CD4-positive, alpha-beta T cell treated with Interleukin-6 for 4 hours (primary cell): ENCODE measurements around the gene TREH.

ENCODE experiments used
- DNase-seq: peaks from one replicate; pipeline ENCODE4 v3.0.0-alpha.2; 2020; ENCODE audit warnings: mixed read lengths

TREH gene

DNA sequence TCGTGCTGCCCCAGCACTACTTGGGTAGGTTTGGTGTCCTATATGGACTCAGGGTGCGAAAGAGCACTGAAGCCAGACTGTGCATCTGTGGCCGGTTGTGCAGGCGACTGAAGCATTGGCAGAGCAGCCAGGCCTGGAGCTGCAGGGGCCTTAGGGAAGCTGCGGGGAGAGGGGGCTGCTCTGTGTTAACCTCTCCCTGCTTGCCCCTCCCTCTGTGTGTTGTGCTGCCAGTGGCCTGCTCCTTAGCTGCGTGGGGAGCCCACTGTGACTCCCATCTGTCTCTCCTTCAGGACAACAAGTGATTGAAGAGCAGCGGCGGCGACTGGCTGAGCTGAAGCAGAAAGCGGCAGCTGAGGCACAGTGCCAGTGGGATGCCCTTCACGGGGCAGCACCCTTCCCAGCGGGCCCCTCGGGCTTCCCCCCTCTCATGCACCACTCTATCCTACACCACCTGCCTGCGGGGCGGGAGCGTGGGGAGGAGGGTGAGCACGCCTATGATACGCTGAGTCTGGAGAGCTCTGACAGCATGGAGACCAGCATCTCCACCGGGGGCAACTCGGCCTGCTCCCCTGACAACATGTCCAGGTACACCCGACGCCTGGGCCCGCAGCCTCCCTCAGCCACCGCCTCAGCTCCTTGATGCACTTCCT is 34.3 kb downstream of the TREH start:
- no peak for DNase-seq

DNA sequence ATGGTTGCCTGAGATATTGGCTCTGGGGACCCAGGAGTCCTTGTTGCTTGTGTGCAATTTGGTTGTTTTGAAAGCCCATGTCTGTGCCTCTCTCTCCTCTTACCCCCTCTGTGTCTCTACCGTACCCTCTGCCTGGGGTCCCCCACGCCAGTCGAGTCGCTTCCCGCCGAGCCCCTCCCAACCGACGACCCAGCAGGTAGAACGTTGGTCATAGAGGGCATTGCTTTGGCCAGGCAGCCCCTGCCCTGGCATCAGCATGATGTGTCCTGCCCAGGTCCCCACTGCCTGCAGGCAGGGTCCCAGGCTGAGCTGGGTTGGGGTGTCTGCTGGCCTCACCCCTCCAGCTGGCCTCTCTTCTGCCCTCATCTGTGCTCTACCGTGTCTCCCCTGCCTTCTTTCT is 35.0 kb downstream of the TREH start:
- DNase-seq, result no peak

DNA sequence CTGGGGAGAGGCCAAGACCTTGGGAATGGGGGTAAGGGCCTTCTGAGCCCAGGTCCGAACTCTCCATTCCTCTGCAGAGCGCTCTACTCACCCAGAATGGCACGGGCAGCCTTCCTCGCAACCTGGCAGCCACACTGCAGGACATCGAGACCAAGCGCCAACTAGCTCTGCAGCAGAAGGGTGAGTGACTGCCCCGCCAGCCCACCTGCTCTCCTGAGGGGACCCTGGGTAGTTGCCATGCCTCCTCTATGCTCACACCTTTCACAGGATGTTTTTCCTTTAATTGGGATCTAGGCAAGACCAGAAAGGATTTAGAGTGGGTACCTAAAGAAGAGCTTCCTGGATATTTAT is 35.5 kb downstream of the TREH start:
- DNase-seq, result no peak

DNA sequence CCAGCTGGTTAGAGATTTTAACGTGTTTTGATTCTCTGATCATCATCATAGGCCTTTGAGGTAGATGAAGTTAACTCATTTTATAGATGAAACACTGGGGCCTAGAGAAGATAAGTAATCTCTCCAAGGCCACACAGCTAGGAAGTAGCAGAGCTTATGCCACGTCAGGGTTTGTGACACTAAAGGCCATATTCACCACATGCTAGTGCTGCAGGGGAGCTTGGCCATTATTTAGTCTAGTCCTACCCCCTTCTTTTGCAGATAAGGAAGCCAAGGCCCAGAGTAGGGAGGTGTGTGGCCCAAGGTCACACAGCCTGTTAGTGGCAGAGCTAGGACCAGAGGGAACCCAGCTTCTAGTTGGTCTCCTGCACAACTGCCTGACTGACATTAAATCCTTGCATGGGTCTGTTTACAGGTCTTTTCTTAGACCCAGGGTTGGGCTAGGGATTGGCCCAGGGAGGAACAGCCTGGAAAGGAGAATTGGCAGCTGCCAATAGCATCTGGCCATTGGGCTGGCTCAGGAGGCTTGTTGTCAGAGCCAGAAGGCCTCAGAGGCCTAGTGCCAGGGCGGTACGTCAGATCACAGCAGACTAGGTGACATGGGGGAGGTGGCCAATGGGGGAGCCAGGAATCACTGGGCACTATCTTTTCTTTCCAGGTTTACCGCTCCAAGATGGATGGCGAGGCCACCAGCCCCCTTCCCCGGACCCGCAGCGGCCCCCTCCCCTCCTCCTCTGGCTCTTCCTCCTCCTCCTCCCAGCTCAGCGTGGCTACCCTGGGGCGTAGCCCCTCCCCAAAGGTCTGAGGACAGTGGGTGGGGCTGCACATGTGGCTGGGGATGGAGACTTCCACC is 36.1 kb downstream of the TREH start:
- no peak for DNase-seq

DNA sequence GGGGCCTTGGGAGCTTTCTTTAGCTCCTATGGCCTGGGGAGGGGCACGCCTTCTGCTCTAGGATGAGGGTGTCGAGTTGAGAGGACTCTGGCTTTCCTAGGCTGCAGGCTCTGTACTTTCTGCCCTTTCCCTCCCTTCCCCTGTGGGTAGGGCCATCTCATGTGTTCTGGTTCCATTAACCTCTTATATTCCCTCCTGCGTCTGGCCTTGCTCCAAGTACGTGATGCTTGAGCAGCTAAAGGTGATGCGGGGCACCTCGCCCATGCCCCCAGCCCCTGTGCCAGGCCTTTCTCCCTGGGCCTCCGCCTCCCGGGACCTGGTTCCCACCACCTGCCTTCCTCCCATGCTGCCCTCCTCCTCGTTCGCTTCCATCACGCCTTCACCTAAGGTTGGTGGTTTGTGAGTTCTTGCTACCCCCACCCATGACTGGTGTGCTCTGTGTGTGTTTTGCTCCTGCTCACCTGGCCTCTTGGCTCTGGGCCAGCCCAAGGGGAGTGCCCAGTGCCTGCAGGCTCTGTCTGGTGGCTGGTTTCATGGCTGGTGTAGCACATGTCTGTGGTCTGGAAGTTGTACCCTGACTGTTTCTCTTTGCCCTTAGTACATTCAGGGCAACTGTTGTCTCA is 37.9 kb downstream of the TREH start:
- no peak for DNase-seq

DNA sequence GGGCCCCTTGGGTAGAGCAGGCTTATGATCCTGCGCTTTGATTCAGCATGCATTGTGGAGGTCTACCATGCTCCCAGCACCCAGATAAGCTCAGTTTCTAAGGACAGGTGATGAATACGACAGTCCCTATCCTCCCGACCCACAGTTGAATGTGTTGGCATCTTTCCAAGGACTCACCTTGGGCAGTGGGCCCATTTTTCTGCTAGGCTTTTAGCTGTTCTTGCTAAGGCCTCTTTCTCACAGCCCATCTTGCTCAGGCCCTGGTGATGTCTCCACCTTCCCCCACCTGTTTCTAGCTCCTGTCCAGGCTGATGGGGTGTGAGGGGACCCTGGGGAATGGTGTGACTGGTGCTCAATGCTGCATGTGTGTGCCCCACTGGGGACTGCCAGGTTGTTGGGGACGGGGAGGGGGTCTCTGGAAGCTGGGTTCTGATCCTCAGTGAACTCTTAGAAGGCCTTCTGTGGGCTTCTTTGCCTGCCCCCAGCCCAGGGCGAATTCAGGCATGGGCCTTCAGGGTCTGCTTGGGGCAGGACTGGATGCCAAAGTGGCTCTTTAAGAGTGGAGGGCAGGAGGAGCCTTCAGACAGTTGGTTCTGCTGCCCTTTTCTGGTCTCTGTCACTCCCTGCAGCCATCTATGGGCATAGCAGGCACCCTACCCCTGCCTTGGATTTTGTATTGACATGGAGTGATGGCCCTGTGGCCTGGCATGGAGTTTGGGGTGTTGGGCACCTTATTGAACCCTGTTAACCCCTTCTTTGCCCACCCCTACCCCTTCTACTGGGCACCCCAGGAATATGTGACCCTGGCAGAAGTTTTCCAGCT is 38.9 kb downstream of the TREH start:
- DNase-seq, result no peak

DNA sequence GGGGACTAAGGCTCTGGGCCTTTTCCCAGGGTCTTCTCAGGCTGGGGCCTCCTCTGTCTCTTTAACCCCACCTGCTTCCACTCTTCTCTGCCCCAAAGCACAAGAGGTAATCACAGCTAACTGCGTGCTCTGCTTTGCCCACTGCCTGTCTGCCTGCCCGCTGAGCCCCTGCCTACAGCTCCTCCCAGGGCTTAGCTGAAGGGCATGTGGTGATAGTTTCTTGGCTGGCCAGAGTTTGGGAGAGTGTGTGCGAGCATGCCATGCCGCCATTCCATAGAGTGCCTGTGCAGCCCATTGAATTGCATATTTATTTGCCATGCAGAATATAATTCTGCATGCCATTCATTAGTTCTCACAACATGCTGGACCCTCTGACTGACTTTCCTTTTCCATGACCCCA is 39.6 kb downstream of the TREH start:
- DNase-seq, result no peak

DNA sequence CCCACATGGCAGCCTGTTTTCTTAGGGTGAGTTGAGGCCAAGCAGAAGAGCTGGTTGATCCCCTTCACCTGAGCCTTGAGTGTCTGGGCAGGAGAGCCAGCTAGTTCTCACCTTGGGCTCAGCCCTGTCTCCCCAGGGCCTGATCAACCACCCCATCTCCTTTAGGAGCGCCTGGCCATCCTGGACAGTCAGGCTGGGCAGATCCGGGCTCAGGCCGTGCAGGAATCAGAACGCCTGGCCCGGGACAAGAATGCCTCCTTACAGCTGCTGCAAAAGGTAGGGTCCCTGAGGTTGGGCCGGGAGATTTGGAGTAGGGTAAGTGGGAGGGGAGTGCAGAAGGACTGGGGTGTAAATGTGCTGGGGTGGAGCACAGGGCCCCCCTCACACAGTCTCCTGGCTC is 40.7 kb downstream of the TREH start:
- DNase-seq, result no peak

DNA sequence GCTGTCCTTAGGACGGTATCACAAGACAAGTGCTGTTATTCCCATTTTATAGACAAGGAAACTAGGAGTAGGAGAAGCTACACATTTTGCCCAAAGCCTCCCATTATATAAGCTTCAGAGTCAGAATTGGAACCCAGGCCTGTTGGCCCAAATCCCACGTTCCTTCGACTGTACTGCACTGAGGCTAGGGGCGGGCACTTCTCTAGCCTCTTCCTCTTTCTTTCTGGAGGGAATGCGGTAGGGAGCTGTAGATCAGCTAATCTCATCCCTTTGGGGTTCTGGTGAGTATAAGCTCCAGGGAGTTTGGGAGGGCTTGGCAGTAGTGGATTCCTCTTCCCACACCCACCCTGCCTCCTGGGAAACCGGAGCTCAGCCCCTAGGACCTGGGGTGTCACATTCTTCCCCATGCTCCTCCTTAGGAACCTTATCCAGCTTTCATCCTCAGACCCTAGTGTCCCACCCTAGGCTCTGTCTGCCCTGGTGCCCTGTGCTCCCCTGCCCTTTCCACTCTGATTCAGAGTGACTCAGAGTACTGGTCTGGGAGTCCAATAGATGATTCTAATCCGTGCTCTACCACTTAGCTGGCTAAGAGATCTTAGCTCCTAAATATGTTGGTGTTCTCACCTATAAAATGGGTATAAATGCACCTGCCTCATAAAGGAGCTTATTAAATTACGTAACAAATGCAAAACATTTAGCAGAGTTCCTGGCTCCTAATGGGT is 42.7 kb downstream of the TREH start:
- no peak for DNase-seq

DNA sequence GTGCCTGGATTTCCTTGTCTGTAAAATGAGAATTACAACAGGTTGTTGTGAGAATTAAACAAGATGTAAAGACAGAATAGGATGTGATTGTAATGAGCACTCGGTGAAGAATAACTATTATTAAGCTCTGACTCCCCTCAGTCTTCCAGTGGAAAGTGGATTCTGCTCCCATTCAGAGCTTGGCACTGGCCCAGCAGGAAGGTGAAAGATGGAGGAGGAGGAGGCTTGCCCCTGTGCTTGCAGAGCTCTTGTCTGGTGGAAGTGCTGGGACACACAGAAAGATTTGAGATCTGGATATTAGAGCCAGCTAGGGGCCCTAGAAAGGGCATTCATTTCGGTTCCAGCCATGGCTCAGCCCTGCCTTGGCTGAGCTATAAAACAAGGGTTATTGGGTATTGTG is 43.8 kb downstream of the TREH start:
- no peak for DNase-seq

DNA sequence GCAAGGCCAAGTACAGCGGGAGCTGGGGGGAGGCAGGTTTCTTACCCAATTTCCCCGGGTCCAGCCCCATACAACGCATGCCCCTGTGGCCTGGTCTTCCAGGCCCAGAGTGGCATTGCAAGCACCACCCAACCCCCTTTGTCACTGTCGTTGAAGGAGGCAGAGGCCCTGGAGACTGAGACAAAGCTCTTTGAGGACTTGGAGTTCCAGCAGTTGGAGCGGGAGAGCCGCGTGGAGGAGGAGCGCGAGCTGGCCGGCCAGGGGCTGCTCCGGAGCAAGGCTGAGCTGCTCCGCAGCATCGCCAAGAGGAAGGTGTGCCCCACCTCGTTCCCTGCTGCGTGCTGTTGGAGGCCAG is 44.2 kb downstream of the TREH start:
- no peak for DNase-seq

DNA sequence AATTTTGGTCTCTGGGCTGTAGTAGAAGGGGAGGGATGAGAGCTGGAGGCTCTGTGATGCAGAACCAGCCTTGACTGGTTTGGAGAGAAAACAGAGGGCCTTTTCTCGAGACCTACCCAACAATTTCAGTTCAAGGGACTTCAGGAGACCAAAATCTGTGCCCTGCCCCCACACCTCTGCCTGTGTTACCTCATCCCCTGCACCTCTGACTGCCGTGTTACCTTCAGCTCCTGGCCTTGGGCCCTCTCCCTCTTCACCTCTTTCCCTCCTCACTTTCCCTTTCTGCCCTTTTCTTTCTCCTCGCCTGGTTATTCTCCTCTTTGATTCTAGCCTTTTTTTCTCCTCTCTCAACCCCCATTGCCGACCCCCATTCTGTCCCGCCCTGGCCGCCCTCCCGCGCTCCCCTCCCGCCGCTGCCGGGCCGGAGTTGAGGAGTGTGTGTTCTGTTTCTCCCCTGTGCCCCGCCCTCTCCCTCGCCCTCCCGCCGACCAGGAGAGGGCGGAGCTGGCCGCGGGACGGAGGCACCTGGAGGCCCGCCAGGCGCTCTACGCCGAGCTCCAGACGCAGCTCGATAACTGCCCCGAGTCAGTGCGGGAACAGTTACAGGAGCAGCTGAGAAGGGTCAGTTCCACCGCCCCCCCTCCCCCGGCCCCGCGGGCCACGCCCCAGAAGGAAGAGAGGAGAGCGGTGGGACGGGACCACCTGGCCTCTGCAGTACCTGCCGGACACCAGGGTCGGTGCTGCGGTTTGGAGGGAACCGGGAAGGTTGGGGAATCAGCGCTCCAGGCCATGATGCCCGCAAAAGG is 44.8 kb downstream of the TREH start:
- DNase-seq, result peak; percentile 52

DNA sequence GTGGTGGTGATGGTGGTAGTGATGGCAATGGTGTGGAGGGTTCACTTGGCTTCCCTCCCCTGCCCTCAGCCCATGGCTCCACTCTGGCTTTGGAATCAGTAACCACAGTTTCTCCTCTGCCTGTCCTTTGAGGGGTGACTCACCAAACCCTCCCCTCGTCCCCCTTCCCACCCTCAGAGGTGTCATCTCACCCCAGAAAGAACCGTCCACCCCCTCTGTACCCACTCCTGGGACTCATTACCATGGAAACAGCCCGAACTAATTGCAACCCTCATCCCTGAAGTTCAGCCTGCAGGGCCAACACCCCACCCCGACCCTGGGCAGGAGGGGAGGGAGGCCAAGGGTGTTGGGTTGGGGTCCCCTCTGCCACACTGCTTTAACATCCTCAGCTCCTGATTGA is 45.5 kb downstream of the TREH start:
- no peak for DNase-seq

DNA sequence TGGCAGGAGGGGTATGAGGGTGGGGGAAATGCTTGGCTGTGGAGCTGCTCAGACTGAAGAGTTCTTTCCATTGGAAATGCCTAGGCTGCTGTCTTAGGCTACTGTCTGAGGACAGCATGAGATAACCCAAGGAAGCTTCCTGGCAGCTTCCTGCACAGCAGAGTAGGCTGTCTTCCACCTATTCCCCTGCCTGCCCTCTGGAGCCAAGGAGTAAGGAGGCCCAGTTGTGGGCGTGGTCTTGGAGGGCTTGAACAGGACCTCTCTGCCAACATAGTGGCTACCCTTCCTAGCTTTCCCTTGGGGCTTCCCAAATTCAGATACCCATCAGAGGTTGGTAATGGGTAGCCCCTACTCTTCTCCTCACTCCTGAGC is 46.1 kb downstream of the TREH start:
- no peak for DNase-seq

DNA sequence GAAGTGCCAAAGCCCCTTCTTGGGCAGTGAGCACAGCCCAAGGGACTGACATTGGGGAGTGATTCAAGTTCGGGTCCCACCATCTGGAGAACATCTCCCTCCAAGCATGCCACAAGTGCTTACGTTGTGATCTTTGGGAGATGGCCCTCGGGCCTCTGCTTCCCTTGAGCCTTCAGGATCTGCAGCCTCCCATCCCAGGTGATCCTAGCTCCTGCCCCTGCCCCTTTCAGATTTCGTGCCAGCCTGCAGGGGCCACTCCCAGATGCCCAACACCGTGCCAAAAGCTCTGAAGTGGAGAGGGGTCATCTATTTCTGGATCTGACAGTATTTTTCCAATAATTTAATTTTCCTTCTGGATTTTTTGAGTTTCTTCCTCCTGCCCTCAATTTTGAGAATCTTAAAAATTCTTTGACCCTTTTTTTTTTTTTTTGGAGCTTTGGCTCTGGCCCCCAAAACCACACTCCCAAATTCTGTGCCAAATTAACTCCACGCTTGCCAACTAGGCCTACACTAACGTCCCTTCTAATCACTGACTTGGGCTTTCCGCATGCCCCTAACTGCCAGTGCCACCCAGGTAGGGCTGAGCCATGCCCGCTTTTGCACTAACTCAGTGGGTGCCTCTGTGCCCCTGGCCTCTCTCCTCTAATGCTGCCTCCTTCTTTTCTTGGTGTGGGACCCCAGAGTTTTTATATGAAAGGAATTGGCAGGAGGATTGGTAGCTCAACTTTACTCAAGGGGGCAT is 46.7 kb downstream of the TREH start:
- no peak for DNase-seq

DNA sequence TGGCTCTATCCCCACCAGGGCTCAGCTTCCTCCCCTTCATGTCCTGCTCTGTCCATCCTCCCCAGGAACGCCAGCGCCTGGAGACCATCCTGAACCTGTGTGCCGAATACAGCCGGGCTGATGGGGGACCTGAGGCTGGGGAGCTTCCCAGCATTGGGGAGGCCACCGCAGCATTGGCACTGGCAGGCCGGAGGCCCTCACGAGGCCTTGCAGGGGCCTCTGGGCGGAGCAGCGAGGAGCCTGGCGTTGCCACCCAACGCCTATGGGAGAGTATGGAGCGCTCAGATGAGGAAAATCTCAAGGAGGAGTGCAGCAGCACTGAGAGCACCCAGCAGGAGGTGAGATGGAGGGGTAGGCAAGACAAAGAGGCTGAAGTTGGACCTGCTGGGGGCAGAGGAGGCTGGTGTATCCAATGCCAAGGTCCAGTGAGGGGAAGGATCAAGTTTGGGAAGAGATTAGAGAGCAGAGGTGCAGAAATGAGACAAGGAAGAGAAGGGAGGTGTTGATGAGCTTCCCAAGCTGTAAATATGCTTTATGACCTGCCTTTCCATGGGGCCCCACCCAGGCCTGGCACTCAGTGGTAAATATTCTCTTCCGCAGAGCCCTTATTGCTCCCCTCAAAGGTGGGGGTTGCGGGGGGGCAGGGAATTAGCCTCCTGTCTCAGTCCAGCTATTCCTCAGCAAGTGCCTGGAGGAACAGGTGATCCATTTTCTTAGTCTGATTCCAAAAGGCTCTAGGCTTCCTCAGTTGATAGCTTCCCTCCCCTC is 48.1 kb downstream of the TREH start:
- DNase-seq, result no peak

DNA sequence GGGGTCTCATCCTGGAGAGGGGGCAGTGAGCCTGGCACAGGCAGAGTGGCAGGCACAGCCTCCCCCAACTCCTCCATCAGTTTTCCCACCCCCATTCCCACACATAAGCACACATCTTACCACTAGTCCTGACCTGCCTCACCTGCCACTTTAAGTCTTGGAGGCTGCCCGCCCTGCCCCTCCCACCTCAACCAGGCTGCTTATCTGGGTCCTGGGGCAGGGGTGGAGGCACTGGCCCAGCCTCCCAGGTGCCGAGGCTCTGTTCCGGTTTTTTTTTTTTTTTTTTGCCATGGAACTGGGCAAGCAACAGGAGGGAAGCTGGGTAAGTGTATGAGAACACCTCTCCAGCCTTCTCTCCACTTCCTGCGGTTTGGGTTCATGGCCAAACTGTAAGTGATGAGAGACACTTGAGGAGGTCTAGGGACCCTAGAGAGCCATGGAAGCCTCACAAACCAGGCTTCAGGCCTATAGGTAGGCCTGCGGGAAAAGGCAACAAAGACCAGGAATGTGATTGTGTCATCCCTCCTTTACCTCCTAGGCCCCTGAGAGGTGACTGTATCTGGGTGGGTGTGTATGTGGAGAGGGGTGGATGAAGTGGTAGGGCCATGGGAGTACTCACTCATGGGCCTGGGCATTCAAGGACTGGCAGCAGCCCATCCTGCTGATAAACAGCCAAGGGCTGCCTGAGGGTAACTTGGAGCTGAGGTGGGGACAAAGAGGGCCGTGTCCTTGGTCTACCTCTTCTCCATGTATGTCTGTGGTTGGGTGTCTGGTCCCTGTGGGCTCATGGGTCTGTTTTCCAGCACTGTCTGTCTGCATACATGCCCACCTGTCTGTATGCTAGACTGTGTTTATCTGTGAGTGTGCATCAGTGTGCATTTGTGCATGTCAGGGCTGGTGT is 49.4 kb downstream of the TREH start:
- DNase-seq, result no peak

DNA sequence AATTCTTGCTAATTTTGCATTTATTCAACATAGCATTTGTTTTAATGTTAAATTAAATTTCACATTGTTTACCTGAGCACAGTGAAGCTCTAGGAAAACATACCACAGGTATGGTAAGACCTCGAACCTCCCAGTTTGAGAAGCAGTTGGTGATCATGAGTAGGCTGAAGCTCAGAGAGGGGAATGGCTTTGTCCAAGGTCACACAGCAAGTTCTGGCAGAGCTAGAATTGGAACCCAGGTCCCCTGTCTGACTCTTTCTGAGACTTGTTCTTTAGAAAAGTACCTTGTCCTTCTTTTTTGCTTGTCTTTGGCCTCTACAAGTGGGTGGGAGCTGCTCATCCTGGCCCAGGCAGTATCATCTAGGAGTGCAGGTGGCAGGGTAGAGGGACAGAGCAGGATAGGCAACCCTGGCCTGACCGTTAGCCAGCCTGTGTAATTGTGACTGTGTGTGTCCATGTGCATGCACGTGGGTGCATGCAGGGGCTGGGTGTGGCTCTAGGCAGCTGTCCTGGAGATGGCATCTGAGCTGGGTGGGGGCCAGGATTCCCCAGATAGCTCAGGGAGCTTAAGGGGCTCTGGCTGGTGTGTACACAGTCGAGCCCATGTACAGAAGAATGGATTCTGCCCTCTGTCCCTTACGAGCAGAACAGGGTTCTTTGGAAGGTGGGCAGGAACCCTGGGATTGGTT is 50.4 kb downstream of the TREH start:
- no peak for DNase-seq

DNA sequence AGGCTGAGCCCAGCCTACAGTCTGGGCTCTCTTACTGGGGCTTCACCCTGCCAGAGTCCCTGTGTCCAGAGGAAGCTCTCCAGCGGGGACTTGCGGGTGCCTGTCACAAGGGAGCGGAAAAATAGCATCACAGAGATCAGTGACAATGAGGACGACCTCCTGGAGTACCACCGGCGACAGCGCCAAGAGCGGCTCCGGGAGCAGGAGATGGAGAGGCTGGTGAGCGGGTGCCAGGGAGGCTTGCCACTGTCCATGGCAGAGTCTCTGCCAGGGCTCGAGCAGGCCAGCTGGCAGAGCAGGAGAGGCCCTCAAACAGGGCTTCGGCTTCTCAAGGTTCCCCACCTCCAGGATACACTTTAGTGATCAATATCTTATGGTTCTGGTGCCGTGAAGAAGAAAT is 51.0 kb downstream of the TREH start:
- DNase-seq, result no peak
